ENCODE results near the gene IRS1.

IRS1 gene

DNA sequence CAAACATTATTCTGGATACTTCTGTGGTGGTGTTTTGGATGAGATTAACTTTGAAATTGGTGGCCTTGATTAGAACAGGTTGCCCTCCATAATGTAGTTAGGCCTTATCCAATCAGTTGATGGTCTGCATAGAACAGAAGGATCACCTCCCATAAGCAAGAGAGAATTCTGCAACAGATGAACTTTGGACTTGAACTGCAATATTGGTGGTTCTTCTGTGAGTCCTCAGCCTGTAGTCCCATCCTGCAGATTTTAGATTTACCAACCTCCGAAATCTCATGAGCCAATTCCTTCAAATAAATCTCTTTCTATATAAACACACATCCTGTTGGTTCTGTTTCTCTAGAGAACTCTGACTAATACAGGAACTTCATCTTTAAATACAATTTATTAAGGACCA lies 81.9 kb downstream of the IRS1 start:
- DNase-seq = no peak

DNA sequence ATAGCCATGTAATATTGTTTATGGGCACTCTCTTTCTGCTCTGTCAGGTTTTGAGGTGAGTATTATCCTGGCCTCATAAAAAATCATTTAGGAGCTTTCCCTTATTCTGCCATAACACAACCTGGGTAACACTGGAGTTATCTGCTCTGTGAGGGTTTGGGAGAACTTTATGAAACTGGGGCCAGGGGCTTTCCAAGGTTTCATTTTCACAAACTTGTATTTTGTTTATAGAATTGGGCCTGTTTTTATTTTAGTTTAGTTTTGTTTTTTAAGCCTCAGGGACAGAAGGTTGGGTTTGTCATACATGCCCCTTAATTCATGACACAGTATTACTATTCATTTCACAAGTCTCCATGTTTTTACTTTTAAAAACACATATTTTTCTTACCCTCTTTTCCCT lies 83.5 kb downstream of the IRS1 start:
- no peak for DNase-seq

DNA sequence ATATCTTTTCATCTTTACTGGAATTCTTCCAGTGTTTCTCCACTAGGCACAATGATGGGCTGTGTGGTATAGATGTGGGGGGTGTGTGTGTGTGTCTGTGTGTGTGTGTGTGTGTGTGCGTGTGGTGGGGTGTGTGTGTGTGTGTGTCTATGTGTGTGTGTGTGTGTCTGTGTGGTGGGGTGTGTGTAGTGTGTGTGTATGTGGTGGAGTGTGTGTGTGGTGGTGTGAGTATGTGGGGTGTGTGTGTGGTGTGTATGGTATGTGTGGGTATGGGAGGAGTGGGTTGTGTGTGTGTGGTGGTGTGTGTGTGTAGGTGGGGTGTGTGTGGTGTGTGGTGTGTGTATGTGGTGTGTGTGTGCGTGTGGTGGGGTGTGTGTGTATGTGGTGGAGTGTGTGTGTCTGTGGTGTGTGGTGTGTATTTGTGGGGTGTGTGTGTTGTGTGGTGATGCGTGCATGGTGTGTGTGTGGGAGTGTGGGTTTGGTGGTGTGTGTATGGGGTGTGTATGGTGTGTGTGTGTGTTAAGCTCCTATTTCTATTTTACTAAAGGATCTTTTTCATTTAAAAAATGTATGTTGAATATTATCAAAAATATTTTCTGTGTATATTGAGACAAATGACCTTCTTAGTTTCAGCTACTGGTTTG lies 84.2 kb downstream of the IRS1 start:
- no peak for DNase-seq

DNA sequence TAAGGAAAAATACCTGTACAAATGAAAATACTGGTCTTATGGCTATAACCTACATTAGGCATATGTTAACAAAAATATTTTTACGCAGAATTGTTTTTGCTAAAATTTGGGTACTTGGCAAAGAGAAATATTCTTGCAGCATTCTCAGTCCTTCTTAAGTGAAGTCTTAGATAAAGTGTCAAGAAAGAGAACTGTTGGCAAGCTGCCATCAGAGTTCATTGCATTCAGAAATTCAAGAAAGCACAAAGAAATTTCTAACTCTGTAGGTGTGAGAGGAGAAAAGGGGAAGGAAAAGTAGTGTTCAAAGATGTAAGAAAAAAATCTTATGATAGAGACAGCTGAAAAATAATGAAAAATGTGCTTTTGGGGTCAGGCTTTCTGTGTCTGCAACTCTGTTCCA lies 86.7 kb downstream of the IRS1 start:
- no peak for DNase-seq

DNA sequence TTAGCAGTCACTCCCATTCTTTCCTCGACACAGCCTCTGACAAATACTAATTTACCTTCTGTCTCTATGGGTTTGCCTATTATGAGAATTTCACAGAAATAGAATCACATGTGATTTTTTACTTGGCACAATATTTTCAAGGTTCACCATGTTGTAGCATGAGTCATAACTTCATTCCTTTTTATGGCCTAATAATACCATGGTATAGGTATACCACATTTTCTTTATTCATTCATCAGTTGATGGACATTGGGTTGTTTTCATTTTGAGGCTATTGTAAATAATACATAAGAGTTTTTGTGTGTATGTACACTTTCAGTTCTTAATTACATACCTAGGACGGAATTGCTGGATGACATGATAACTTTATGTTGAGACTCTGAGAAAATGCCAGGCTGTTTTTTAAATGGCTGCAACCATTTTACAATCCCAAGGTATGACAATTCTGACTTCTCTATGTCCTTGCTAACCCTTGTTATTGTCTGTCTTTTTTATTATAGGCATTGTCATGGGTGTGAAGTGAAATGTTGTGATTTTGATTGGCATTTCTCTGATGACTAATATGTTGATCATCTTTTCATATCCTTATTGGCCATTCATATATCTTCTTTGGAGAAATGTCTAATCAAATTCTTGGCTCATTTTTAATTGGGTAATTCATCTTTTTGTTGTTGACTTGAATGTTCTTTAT lies 87.9 kb downstream of the IRS1 start:
- no peak for DNase-seq

DNA sequence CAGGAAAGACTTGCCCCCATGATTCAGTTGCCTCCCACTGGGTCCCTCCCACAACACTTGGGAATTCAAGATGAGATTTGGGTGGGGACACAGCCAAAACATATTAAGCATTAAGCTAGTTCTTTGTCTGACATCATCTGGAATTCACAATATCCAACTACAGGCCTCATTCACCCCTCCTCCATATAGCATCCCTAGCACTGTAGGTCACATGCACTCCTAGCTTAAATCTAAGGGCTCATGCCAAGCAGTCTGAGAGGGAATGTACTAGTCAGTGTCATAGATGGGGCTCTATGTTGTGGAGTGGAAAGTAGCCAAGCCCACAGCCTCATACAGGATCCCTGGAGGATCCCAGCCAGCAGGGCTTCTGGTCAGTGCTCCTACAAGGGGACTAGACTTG lies 92.1 kb downstream of the IRS1 start:
- DNase-seq = no peak

DNA sequence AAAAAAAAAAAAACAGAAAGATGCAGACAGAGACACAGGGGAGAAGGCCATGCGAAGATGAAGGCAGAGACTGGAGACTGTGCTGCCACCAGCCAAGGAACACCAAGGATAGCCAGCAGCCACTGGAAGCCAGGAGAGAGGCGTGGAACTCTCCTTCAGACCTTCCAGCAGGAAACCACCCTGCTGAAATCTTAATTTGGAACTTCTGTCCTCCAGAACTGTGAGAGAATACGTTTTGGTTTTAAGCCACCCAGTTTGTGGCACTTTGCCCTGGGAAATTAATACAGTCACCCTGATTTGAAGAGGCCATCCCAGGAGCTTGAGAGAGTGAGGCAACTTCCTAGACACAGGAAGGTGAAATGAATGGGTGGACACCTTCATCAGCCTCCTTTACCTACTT lies 93.7 kb downstream of the IRS1 start:
- no peak for DNase-seq

DNA sequence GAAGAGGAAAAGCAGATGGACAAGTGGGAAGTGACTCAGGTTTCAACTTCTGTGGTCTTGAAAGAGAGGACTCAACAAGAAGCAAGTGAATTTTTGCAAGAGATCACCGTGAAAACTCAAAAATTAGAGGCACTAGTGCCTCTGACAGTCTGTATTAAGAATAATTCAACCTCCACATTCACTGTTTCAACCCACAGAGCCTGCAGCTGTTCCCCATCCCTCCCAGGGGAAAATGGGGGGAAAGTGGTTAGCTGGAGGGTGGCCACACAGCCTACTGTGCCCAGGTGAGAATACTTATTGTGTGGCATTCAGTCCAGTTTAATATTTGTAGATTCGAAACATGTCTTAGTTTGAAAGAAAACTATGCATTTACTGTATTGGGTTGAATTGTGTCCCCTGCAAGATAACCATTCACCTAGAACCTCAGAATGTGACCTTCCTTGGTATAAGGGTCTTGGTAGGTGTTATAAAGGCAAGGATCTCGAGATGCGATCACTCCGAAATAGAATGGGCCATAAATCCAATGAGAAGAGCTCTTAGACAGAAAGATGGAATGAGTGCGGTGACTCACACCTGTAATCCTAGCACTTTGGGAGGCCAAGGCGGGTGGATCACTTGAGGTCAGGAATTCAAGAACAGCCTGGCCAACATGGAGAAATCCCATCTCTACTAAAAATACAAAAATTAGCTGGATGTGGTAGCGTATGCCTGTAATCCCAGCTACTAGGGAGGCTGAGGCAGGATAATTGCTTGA lies 94.3 kb downstream of the IRS1 start:
- no peak for DNase-seq

DNA sequence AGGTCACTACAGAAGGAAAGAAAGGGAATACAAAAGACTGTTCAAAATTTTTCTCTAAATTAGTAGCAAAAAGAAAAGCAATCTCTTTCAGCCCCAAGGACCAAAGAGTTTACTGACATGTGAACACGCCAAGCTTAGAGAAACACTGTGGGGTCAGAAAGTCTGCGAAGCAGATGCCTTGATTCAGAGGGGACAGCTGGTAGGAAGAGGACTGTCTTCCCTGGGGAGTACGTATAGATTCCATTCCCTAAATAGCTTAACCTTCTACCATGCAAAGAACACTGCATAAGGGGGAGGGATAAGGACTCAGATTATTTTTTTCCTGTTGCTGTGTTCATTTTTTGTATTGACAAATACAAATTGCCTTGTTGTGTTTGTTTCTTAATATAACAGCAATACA lies 96.1 kb downstream of the IRS1 start:
- no peak for DNase-seq

DNA sequence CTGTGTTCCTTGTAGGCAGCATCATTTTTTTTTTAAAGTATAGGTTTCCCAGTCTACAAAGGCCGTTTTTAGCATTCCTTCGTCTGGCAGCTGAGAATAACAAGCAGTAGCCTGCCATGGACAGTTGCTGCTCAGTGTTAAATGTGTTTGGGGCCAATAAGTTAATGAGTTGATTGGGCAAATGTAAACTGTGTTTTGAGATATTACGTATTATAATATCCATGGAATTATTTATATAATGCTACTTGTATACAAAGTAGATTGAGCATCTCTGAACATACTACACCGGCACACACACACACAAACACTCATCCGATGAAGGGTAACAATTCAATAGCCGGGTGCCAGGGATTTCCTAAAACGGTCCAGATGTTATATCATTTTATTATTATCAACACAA lies 97.2 kb downstream of the IRS1 start:
- no peak for DNase-seq

DNA sequence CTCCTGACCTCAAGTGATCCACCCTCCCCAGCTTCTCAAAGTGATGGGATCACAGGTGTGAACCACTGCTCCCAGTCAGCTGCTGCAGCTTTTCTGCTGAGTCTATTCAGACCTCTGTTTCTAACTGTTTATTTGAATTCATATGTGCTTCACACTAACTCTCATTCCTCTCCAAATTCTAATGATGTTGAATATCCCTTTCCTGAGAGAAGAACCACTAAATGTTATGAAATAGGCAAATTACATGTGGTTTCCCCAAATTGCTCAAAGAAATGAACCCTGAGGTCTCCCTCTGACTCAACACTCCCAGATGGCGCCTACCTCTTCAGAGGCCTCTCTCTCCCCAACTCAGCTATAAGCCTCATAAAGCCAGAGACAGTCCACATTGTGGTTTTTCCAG lies 98.6 kb downstream of the IRS1 start:
- no peak for DNase-seq

DNA sequence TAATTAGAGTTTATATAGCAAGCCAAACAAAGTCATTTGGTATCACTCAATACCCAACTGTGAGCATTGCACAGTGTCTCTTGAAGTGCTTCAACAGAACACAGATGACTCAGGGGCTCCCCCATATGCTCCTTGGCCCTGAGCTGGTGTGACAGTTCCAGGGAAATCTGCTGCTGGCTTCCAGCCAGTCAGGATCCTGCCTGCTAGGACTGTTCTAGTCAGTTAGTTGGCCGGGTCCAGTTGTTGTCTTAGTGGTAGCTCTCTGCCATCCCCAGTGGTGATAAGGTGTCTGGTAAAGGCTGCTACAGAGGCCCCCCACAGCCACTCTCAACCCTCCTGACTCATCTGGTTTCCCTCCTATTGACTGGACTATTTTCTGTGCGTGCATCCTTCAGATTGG lies 100.3 kb downstream of the IRS1 start:
- no peak for DNase-seq

DNA sequence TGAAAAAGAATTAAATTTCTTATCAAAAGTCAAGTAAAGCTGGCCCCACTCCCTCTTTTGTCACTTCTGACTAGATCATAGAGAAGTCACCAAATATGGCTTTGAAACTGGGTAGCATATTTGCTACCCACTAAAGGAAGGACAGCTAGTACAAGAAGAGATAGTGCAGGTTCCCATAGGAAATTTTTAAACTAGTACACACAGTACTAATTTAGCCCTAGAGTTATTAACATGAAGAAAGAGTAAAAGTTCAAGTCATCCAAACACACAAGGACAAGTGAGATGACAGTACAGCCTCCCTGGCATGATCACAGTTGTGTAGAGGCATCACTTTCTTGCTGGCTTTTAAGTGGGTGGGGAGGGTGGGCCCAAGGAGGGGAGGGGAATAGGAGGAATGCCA lies 100.9 kb downstream of the IRS1 start:
- no peak for DNase-seq

DNA sequence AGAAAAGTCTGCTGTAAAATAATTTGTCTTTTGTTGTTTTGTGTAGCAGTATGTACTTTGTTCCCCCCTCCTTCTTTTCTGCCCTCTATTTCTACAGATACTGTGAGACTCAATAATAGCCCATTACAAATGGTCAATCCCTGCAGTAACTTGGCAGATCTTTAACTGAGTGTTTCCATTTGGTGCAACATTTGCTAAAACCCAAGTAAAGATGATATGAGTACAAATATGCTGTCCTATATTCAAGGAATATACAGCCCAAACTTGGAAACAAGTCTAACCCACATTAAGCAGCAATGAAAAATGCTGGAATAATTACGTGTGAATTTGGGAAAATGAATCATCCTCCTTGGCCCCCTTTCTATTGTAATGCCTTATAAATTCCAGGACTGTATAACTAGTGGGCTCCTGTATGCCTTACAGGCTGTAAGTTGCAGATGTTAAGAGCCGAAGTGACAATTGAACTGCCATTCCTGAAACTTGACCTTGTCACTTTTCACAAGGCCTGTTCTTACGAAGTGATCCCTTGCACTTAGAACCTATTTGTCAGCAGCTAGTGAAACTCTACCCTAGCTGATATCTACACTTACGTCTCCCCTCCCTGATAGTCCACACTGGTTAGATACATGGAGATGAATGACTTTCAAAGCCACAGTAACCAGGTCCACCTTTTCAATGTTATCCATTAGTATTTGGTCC lies 104.9 kb downstream of the IRS1 start:
- DNase-seq = no peak

DNA sequence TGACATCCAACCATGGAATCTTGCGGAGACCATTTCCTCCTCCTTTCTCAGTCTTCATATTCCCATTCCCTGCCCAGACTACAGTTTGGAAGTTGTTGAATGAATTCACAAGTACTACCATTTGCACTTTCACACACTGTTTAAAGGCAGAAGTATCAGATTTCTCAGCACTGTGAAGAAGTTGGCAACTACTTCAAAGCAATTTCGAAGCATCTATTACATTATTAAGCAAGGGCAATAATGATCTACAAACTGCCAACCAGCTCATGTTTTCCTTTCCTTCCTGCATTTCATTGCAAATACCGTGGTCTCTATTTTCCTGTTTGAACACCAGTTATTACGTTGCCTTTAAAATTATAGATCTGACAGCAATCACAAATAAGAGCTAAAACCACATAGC lies 105.5 kb downstream of the IRS1 start:
- DNase-seq = no peak

DNA sequence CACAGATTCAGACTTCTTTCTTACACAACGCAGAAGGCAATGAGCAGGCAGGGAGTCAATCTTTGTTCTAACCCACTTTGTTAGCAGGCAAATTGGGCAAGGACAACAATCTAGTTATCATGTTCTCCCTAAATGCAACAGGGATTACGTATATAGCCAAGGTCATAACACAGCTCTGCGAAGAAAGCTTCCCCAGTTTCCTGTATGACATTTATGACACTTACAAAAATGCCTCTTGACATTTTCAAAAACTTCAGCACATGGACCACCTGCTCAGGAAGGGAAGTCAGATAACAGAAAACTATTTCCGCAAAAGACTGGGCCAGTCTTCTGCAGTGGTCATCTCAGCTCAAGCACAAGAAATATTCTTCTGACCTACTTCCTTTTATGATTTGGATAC lies 106.1 kb downstream of the IRS1 start:
- no peak for DNase-seq

DNA sequence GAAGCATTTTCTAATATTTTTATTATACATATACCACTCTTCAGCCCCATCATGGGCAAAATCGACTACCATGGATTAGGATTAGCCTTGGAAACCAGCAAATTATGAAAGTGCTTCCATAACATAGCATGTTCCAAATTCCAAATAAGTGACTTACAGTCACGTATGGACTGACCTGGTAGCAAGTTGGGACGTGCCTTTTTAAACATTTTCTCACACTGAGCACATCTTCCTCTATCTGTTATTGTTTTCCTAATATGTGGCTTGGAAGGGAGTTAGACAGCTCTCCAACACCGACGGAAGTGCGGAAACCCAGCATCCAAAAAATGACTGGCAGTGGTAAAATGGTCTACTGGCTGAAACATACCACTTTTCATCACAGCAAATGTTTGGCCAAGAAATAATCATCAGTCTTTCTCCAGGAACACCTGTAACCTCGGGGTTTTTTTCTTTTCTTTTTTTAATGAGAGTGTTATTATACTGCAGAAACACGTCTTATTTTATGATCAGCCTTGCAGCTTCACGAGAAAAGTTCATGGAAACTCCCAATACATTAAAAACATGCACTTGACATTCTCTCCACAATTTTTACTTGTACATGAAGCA lies 107.0 kb downstream of the IRS1 start:
- DNase-seq = no peak

DNA sequence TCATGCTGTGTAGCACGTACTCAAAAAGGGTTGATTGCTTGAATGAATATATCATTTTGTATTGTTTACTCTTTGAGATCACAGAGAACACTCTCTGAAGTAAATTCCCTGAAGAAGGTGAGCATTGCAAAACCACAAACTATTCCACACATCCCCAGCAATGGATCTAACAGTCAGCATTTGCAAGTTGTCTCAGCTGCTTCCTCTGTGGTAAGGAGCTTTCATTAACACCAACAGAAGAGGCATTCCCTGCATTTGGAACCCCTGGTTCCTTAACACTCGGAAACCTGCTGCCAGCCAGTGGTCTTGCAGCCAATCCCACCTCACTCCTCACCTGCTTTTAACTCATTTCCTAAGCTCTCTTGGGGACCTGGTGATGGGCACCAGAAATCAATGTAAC lies 108.4 kb downstream of the IRS1 start:
- no peak for DNase-seq

DNA sequence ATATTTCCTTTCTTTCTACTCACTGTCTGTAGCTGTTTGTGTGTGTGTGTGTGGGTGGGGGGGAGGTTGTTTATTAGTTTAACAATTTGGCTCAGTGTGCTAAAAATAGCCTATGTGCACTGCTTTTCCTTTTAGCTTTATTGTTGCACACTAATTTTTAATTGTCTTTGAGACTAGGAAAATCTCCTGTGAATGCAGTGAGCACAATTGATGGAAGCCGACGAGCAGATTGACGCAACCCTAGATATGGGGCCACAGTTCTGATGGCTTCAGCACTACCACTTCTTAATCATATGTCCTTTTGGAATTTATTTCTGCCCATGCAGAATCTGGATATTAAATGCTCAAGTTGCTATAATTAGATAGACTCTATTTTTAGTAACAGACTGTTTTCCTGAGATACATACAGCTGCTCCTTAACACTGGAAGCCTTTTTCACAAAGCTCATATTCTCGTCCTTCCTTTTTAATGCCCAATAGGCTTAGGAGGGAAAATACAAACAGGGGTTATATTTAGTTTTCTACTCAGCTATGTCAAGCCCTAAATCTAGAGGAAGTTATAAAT lies 109.1 kb downstream of the IRS1 start:
- DNase-seq = no peak

DNA sequence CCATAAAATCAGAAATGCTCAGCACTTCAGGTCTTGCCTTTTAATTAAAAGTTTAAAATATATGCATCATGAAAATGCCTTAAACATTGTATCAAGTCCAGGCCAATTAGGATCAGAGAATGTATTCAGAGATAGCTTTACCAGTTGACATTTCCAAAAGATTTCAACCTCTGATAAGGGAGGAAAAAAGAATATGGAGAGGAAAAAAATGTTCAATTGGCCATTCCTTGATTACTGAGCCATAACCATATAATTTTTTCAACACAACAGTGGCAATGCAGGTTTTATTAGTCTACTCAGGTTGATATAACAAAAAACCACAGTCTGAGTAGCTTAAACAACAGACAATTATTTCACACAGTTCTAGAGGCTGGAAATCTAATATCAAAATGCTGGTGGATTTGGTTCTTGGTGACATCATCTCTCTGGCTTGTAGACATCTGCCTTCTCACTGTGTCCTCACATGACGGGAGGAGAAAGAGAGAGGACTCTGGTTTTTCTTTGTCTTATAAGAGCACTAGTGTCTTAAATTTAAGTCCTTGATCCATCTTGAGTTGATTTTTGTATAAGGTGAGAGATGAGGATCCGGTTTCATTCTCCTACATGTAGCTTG lies 111.9 kb downstream of the IRS1 start:
- no peak for DNase-seq

DNA sequence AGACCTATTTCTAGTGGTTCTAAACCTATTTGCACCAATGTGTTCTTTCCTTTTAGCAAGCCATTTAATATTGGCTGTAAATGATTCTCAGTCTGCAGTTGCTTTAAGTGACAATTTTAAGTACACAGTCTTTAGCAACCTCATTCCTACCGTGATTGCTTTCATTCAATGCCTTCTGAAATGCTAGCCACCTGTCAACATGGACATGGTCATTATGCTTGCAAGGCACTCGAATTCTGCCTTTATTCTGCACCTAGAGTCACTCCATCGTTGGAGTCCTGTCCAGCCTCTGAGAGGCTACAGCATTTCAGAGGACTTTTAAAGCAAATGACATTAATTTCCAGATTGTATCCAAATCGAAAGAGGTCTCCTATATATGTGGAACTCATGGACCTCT lies 115.1 kb downstream of the IRS1 start:
- no peak for DNase-seq

DNA sequence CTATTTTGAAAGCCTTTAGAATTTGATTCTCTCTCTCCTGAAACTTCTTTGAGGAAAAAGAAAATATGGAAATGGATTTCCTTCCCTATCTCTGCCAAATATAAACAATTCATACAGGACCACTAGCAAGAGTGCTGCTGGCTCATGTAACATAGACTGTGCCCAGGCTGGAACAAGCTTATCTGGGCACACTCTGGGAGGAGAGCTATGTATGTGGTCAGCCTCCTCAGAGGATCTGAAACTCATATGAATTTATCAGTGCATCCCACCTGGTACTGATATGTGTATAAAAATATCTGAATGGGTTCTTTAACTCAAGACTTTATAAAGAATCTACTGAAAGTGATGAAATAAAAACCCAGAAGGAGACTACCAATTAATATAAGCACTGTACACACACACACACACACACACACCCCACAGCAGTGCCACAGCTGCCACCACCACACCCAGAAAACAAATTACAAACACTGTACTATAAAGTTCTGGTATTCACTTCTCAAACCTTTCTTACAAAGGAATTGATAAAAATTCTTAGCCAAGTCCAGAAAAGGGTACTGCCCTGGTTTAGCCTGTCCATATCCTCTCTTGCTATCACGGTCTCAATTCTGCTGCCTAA lies 115.6 kb downstream of the IRS1 start:
- no peak for DNase-seq

Measured in stimulated activated CD8-positive, alpha-beta memory T cell treated with anti-CD3 and anti-CD28 coated beads, Interleukin-4, amount 100 ng/mL, for 48 hours (primary cell).